Measurements from ENCODE around the gene CHMP3. TPM values are rescaled to one million over a fixed set of nuclear protein-coding genes. Genes with fewer than 3 reads are reported as not detected.

CHMP3 gene
- 66.5 and 78.6 TPM in 2 replicates for total RNA-seq

GRCh38 chr2:86562922-86563649 is at the start of gene CHMP3:
TSS of gene CHMP3 (minus strand) at chr2:86563443. CDS start at chr2:86563348, 95 bp downstream.

Small RNA genes within 50 kb of the gene (small RNA-seq; reads per million reads assigned to genes)
- gene RNU6-640P = not detected

Other genes starting within 250 kb of the CHMP3 start
- not detected in 2 replicates for gene REEP1, start 225.8 kb downstream of the CHMP3 start, total RNA-seq
- 28.7 and 48.0 TPM in 2 replicates for gene KDM3A, start 122.1 kb downstream of the CHMP3 start, total RNA-seq
- 25.5 and 27.9 TPM in 2 replicates for gene RNF103, start 60.4 kb upstream of the CHMP3 start, total RNA-seq
- gene RMND5A, start 156.8 kb upstream of the CHMP3 start, total RNA-seq = 13.6 and 21.4 TPM in 2 replicates
- gene CD8A, start 227.5 kb upstream of the CHMP3 start, total RNA-seq = not detected in 2 replicates